ENCODE measurements around the gene MEGF11.

Gene MEGF11

DNA sequence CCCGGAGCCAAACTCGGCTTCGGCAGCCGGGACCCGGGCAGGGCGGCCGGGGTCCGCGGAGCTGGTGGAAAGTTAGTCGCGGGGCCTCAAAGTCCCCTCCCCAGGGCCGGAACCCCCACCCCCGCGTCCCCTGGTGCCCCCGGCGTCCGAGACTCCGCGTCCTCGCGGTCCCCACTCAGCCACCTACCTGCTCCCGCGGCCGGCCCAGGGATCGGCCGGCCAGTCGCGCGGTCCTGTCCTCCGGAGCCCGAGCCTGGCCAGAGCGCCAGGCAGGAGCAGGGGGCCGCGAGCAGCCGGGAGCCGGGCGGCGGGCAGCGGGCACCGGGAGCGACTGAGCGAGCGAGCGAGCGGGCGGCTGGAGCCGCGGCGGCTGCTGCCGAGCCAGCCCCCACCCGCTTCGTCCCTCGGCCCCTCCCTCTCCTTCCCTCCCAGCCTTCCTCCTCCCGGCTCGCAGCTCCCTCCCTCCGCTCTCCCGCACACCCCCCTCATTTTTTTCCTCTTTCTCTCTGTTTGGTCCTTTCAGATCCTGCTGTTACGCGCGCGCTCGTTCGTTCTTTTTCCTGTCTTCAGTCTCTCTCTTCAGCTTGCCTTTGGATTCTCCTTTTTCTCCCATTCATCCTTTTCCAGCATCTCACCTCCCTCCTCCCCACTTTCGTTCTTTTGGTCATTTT lies at the start of gene MEGF11:
MEGF11 (minus strand) TSS at position 333 of the 671 bp plus-strand sequence. CDS start 125,347 bp downstream, outside the sequence.
- no peak for FAIRE-seq
- DNase-seq (ENCODE audit: extremely low spot score, insufficient read length, low read depth): no peak

DNA sequence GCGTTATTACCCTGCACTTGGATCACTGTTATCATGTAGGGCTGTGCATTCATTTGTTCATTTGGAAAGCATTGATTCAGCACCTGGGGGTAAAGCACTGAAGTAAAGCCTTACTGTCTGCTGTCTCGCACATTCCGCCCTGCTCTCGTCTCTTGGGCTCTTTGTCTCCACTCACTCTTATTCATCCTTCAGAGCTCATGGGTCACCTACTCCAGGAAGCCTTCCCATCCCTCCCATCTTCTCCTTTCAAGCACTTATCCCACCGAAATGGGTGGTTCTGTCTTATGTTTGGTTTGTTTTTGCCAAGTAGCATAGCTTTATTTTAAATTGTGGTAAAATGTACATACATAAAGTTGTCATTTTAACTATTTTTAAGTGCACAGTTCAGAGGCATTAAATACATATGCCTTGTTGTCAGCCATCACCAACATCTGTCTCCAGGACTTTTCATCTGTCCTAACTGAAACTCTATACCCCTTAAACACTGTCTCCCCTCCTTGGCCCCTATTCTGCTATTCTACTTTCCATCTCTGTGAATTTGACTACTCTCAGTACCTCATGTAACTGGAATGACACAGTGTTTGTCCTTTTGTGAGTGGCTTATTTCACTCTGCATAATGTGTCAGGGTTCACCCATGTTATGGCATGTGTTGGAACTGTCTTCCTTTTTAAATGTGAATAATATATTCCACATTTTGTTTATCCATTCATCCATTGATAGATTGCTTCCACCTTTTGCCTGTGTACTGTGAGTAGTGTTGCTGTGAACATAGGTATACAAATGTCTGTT lies 49.1 kb upstream of the MEGF11 start:
- FAIRE-seq (no peak), DNase-seq (ENCODE audit: extremely low spot score, insufficient read length, low read depth) (no peak)

DNA sequence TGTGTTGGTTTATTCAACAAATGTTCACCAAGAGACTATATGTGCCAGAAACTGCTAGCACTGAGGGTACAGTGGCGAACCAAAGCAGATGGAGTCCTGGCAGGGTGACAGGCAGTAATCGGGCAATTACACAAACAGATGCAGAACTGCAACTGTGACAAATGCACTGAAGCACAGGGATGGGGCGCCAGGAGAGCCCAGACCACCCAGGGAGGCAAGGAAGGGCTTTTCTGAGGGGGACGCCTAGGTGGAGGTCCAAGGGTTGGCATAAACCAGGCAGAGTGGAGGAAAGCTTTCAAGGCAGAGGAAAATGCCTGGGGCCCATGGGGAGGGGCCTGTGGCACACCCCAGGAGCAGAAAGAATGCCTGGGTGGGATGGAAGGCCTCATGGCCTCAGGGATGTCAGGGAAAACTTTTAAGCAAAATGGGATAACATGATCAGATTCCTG lies 45.3 kb upstream of the MEGF11 start:
- no peak for FAIRE-seq
- DNase-seq (ENCODE audit: extremely low spot score, insufficient read length, low read depth): no peak

DNA sequence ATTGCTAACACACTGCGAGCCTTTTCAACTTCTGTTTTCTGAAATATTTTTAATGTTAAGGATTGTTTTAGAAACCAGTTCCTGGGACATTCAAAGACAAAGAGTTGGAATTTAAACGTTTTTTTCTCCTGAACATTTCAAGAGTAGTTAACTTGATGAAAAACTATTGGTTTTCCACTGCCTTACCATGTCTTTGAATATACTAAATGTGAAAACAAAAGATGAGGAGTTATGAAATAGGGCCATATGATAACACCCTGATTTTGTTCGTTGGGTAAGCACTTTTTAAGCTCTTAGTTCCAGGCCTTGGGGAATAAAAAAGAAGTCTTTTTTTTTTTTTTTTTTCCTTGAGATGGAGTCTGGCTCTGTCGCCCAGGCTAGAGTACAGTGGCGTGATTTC lies 42.6 kb upstream of the MEGF11 start:
- FAIRE-seq (no peak), DNase-seq (ENCODE audit: extremely low spot score, insufficient read length, low read depth) (no peak)

DNA sequence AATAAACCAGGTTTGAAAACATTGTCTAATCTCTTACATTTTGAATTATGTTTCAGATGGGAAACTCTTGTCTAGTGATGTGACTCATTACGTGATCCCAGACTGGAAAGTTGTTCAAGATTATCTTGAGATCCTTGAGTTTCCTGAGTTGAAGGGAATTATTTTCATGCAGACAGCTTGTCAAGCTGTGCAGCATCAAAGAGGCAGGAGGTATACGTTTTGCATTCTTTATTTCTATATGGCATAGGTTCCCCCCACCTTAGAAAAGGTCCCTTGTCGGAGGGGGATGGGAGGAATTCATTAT lies 41.3 kb upstream of the MEGF11 start:
- FAIRE-seq (no peak), DNase-seq (ENCODE audit: extremely low spot score, insufficient read length, low read depth) (no peak)

DNA sequence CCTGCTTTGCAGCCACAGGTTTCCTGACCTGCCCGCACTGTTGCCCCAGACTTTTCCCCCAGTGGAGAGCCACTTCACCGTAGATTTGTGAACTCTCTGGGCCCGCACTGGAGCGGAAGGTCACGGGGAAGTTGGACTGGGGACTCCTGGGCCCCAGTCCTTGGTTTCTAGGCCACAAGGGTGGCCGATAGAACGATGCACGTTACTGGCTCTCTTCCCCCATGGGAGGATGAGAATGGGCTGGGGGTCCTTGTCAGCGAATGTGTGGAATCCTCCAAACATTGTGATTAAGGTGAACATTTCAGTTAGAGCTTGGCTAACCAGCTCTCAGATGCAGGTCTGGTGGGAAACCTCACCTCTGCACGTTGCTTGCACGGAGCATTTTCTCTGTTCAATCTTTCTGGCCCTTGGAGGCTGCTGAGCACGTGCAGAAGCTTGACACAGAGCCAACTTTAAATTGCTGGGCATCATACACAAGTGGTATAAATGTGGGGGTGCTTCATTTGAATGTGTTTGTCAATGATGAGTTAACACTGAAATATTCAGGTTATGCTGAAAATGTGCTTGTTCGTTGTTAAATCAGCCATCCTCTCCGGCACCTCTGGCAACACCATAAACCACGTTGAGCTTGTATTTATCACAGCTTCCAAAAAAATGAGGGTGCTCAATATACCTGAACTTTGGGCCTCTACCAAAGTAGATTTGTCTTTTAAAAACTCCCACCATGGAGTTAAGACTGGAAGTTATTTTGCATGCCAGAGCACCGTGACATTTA lies 40.8 kb upstream of the MEGF11 start:
- DNase-seq (ENCODE audit: extremely low spot score, insufficient read length, low read depth) (no peak), FAIRE-seq (peak; percentile 72)

DNA sequence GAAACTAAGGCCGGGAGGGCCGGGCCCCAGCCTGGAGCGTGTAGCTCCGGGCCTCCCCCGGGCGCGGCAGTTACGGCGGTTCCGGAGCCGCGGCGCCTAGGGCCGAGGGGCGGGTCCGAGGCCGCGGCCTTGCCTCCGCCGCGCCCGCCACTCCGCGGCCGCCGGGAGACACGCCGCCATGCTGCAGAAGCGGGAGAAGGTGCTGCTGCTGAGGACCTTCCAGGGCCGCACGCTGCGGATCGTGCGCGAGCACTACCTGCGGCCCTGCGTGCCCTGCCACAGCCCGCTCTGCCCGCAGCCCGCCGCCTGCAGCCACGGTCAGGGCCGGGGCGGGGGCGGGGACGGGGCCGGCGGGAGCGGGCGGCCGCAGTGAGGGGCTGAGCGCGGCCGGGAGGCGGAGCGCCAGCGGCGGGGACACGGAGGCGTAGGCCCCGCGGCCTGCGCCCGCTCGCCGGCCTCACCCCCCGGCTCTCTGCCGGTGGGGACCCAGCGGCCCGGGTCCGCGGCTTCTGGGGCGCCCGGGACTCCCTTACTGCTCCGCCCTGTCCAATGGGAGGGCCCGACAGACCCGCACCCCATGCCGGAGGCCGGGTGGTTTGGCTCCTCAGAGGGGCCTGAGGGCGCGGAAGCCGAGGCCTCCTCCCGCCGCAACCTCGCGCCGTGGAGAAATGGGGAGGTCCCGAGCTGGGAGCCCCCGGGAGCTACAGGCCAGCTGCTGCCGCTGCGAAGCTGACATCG lies 40.0 kb upstream of the MEGF11 start, which contains the start of gene DIS3L:
DIS3L (plus strand) TSS at position 150 of the 738 bp plus-strand sequence; CDS start at position 179, 29 bp downstream.
- FAIRE-seq (no peak), DNase-seq (ENCODE audit: extremely low spot score, insufficient read length, low read depth) (peak; percentile 64)

DNA sequence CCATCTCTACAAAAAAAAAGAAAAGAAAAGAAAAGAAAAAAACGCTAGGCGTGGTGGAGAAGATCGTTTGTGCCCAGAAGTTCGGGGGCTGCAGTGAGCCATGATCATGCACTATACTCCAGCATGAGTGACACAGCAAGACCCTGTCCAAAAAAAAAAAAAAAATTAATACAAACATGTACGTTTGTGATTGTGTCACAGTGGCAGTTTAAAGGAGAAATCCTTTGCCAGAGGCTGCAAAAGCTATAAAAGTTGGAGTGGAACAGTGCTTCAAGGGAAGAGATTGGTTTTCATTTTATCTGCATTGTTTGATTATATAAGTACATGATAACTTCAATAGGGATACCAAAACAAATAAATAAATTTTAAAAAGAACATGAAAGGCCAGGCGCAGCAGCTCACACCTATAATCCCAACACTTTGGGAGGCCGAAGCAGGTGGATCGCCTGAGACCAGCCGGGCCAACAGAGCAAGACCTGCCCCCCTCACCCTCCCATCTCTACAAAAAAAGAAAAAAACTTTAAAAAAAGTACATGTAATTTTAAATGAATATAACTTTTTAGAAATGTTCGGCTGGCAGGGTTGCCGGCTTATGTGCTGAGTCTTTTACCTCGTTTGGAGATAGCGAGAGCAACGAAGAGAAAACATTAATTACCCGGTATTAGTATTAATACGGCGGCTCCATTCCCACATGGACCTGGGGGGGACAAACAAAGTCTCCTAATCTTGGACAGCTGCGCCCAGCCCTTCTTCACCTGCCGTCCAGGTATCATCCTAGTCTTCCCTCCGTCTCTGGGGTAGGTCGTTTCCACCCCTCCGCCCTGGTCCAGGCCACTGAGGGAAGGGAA lies 39.2 kb upstream of the MEGF11 start:
- no peak for DNase-seq (ENCODE audit: extremely low spot score, insufficient read length, low read depth)
- FAIRE-seq: no peak

DNA sequence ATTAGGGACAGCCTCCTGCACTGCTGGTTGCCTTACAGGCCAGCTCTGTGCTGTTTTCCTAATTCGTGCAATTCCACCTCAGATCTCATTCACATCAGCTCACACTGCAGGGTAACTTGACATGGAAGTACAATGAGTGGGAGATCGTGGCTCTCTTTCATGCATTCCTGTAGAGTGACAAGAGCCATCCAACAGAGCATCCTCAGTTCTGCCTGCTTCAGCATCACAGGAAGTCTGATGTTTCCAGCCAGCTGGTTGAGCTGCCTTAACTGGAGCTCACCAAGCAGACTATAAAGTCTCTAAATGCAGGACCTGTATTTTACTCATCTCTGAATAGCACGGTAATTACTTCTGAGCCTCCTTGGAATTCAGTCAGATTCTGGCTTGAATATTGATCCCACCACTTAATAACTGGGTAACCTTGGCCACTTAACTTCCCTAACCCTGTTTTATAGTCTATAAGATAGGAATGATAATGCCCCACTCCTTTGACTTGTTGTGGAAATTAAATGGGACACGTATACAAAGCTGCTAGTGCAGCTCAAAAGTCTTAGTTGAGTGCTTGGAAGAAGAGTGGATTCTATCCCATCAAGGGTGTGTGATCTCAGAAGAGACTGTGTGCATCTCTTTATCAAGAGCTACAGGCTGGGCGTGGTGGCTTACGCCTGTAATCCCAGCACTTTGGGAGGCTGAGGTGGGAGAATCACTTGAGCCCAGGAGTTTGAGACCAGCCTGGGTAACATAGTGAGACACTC lies 38.4 kb upstream of the MEGF11 start:
- FAIRE-seq (no peak), DNase-seq (ENCODE audit: extremely low spot score, insufficient read length, low read depth) (no peak)

DNA sequence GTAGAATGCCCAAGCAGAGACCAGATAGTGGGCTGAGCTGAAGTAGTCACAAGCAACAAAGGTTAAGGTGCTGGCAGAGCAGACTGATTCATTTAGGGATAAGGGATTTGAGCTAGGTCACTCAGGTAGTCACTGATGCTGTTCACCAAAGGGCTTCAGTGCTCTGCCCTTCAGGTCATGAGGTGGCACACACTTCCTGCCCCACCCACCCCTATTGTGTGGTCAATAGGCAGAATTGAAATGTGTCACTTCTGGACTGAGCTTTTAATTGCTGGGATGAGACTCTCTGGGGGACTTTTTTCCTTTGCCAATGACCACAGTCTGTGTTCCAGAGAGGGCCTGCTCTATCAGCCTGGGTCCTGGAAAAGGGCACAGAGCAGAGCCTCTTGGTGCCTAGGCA lies 37.0 kb upstream of the MEGF11 start:
- DNase-seq (ENCODE audit: extremely low spot score, insufficient read length, low read depth): no peak
- no peak for FAIRE-seq

DNA sequence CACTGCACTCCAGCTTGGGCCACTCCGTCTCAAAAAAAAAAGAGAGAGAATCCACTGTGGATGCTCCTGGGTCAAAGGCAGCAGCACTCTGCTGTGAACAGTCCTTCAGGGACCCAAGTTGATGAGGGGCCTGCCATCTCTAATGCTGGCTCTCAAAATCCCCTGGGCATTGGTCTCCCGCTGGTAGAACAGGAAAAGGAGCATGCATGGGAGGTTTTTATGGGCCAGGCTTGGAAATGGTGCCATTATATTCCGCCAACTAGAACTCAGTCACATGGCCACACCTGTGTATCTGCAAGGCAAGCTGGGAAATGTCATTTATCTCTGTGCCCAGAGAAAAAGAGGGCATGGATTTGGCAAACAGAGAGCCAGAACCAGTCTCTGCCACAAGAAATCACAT lies 36.5 kb upstream of the MEGF11 start:
- DNase-seq (ENCODE audit: extremely low spot score, insufficient read length, low read depth) (no peak), FAIRE-seq (no peak)

DNA sequence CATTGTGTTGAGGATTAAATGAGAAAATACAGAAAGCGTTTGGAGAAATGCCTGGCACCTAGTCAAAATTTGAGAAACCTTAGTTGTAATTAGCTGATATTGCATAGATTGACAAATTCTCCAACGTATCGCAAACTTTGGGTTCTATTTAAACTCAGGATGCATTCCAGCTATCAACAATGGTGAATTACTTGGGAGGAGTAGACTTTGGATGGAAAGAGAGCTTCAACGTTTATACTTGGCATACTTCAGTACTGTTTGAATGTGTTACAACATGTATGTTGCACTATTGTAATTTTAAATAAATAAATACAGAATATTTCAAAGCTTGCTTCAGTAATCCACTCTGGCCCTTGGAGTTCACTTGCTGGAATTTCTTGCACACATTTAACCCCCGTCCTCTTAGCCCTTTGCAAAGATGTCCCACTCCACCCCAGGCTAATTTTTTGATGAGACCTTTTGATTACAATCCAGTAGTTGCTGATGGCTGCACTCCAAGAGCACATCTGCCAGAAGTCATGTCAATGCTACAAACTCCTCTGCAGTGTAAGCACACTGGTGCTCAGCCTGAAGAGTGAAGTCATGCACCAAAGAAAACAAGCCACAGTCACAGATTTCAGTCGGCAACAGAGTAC lies 35.1 kb upstream of the MEGF11 start:
- FAIRE-seq (no peak), DNase-seq (ENCODE audit: extremely low spot score, insufficient read length, low read depth) (no peak)

DNA sequence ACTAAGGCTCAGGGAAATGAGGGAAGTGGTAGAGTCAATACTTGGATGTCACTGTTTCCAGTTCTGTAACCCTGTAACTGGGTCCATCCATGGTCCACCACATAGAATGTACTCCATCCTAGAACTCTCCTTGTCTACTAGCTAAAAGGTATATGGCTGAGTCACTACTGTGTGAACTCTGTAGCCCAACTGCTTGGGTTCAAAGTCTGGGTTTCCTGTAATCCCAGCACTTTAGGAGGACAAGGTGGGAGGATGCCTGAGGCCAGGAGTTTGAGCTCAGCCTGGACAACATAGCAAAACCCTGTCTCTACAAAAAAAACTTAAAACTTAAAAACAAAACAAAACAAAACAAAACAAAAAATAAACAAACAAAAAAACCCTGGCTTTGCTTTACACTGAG lies 34.5 kb upstream of the MEGF11 start:
- peak; percentile 12 for FAIRE-seq
- no peak for DNase-seq (ENCODE audit: extremely low spot score, insufficient read length, low read depth)

DNA sequence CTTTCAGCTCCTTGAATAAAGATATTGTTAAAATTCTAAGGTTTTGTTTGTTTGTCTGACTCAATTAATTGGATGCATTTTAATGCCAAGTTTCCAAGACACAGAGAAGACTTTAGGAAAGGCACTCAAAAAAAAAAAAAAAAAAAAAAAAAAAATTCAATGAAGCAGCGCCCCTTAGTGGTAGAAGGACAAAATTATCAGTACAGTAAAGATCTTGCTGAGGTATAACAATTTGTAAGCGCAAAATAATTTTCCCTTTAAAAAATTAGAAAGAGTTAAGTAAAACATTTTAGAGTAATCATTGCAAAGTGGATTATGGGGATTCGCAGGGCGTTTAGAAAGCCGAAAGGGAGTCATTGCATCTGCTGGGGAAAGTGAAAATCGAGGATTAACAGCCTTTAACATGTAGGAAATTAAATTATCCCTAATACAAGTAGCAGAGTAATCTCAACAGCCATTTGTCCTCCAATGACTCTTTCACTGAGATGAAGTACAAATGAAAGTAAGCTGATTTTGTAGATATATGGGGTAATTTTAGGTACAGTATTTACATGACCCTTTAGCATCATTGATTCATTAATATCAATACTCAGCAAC lies 34.0 kb upstream of the MEGF11 start:
- no peak for DNase-seq (ENCODE audit: extremely low spot score, insufficient read length, low read depth)
- peak; percentile 73 for FAIRE-seq

DNA sequence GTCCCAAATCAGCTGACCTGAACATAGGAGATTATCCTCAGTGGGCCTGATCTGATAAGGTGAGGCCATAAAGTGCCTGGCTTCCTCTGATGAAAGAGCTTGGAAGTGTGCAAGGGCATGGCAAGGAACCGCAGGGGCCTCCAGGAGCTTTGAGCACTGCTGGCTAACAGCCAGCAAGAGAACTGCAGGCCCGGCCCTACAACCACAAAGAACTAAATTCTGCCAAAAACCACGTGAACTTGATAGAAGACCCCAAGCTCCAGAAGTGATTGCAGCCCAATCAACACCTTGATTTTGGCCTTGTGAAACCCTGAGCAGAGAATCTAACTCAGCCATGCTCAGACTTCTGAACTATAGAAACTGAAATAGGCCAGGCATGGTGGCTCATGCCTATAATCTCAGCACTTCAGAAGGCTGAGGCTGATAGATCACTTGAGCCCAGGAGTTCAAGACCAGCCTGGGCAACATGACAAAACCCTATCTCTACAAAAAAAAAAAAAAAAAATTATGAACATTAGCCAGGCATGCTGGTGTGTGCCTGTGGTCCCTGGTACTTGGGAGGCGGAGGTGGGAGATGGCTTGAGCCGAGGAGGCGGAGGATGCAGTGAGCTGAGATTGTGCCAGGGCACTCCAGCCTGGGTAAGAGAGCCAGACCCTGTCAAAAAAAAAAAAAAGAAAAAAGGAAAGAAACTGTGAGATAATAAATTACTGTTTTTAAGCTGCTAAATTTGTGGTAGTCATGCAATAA lies 32.2 kb upstream of the MEGF11 start:
- DNase-seq (ENCODE audit: extremely low spot score, insufficient read length, low read depth) (no peak), FAIRE-seq (no peak)

DNA sequence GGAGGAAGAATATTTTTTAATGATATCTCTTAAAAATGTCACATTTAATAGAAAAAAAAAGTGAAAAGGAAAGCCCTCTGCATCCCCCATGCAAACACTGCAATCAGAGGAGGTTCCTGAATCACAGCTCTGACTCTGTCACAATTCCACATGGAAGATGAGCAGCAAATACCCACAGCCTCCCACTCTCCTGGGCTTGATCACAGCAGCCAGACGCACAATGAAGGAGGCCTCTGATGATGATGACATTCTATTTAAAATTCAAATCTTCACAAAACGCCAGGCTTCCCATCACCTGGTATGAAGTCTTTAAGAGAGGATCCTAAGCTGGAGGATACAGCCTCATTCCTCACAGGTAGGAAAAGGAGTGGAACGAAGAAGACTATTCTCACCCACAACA lies 30.7 kb upstream of the MEGF11 start:
- DNase-seq (ENCODE audit: extremely low spot score, insufficient read length, low read depth) (no peak), FAIRE-seq (no peak)

DNA sequence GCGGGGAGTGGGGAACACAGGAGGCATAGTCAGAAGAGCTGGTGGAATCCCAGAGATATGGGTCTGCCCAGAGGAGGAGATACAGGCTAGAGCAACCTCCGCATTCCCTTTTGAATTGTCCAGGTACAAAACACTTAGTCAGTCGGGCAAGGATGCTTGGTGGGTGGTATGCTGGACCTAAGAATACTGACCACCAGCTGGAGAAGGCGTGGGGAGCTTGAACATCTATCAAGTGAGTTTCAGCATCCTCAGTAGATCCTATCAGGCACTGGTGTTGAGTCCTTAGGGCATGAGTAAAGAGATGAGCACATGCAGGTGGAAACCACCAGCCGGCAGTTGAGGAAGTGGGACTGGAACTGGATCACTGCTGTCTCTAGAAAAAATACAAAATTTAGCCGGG lies 25.1 kb upstream of the MEGF11 start:
- DNase-seq (ENCODE audit: extremely low spot score, insufficient read length, low read depth): no peak
- FAIRE-seq: no peak

All from GM18507 (cell line).